Mononuclear cell (primary cell): ENCODE measurements around the gene PRIM2. TPM values are rescaled to one million over a fixed set of nuclear protein-coding genes. Genes with fewer than 3 reads are reported as not detected.
"Not testable (repeated sequence)": the region's sequence is repeated elsewhere in the genome, so short reads cannot be mapped to it uniquely, and the experiment has no call there.

Experiments
- H3K27me3 ChIP-seq: 2 replicates; pipeline ENCODE4 v1.6.0; 2011; ENCODE audit warnings: low read length, control low read depth; ENCODE audit not compliant: insufficient read depth
- H3K4me1 ChIP-seq: 2 replicates; pipeline ENCODE4 v1.5.1; 2011; ENCODE audit warnings: mild to moderate bottlenecking, low read length, control low read depth; ENCODE audit not compliant: insufficient read depth
- H3K4me3 ChIP-seq: 2 replicates; pipeline ENCODE4 v1.5.1; 2011; ENCODE audit warnings: mild to moderate bottlenecking, low read length, moderate library complexity
- H3K9me3 ChIP-seq: 2 replicates; pipeline ENCODE4 v1.5.1; 2011; ENCODE audit warnings: low read depth, mild to moderate bottlenecking, control low read depth, low read length
- total RNA-seq: library from RNA; depleted of rRNA; stranded (reverse); fragments of >200 nt; gene quantifications from one replicate; pipeline ENCODE4 v1.2.3, GENCODE V29; 2012

The PRIM2 gene
- total RNA-seq, 1 donor: 11.3 TPM

DNA sequence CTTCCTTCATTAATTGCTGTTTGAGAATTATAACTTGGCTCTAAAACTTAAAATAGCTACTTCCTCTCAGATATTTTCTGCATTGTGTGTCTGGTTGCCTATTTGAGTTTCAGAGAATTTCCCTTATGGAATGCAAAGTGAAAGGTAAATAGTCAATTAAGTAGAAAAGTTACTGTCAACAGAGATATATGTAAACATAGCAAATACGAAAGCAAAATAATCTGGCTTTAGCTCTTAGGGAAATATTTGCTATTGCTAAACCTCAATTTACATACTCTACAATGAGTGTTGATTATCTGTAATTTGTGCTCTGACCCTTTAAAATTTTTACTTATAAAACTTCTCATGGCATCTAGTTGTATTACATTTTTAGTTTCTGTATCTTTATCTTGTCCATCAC lies 54.3 kb downstream of the PRIM2 start:
- not testable (repeated sequence) for H3K9me3 ChIP-seq

DNA sequence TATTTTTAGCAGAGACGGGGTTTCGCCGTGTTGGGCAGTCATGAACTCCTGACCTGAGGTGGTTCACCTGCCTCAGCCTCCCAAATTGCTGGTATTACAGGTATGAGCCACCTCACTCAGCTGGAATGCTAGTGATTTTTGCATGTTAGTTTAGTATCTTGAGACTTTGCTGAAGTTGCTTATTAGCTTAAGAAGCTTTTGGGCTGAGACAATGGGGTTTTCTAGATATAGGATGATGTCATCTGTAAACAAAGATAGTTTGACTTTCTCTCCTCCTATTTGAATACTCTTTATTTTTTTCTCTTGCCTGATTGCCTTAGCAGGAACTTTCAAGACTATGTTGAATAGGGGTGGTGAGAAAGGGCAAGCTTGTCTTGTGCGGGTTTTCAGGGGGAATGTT lies 57.3 kb downstream of the PRIM2 start:
- not testable (repeated sequence) for H3K4me3 ChIP-seq, H3K9me3 ChIP-seq, H3K4me1 ChIP-seq, H3K27me3 ChIP-seq

More for the DNA sequence above, 54.3 kb downstream of the PRIM2 start:
- not testable (repeated sequence) for H3K27me3 ChIP-seq, H3K4me3 ChIP-seq, H3K4me1 ChIP-seq

- H3K27me3 ChIP-seq, H3K4me3 ChIP-seq, H3K9me3 ChIP-seq, H3K4me1 ChIP-seq: not testable (repeated sequence)
Observed at GRCh38 chr6:57376083-57376482, 58.7 kb downstream of the PRIM2 start.

DNA sequence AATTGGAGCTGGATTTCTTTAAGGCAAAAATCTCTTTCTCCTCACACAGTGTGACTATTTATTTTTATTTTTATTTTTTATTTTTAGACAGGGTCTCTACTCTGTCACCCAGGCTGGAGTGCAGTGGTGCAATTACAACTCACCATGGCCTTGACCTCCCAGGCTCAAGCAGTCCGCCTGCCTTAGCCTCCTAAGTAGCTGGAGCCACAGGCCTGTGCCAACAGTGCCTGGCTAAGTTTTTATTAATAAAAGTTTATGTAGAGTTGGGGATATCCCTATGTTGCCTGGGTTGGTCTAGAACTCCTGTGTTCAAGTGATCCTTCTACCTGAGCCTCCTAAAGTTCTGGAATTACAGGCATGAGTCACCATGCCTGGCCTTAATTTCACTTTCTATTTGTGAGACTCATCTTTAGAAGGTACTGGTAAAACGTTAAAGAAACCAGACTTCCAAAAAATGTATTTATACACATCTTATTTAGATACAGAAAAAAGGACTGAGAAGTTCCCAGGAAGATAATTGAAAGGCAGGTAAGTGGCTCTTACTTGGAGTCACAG lies 71.7 kb downstream of the PRIM2 start:
- H3K4me1 ChIP-seq, H3K4me3 ChIP-seq, H3K27me3 ChIP-seq, H3K9me3 ChIP-seq: not testable (repeated sequence)

DNA sequence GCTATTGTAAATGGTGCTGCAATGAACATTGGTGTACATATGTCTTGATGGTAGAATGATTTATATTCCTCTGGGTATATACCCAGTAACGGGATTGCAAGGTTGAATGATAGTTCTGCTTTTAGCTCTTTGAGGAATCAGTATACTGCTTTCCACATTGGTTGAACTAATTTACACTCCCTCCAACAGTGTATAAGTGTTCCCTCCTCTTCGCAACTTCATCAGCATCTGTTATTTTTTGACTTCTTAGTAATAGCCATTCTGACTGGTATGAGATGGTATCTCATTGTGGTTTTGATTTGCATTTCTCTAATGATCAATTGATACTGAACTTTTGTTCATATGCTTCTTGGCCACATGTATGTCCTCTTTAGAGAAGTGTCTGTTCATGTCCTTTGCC lies 73.4 kb downstream of the PRIM2 start:
- not testable (repeated sequence) for H3K27me3 ChIP-seq, H3K4me3 ChIP-seq, H3K4me1 ChIP-seq, H3K9me3 ChIP-seq

DNA sequence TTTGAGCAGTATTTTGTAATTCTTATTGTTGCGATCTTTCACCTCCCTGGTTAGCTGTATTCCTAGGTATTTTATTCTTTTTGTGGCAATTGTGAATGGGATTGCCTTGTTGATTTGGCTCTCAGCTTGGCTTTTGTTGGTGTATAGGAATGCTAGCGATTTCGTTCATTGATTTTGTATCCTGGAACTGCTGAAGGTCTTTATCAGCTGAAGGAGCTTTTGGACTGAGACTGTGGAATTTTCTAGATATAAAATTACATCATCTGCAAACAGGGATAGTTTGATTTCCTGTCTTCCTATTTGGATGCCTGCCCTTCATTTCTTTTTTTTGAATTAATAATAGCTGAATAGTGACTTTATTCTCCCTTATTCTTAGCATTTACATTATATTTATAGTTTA lies 74.6 kb downstream of the PRIM2 start:
- H3K9me3 ChIP-seq: peaks cover 10% of the 10 kb centered on the region
- H3K4me1 ChIP-seq, H3K27me3 ChIP-seq, H3K4me3 ChIP-seq: not testable (repeated sequence)

- not testable (repeated sequence) for H3K9me3 ChIP-seq, H3K27me3 ChIP-seq, H3K4me1 ChIP-seq, H3K4me3 ChIP-seq
Observed at GRCh38 chr6:57419341-57419740, 101.9 kb downstream of the PRIM2 start.

DNA sequence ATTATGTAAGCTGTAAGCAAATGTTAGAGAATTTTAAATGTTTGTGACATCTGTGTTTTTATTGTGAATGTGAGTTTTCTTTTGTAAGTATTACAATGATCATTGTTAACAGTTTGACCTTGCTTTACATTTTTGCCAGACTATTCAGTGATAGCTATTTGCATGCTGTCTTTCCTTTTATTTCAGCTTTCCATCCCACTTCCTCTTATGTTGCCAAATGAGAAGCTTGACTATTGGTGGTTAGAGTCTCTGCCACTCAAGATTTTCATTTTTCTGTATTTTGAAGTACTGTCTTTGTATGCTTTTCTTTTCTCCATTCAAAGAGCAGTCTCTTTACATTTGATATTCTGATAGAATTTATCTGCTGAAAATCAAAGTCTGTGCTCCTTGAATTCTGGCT lies 104.1 kb downstream of the PRIM2 start:
- H3K4me1 ChIP-seq: no peaks in the 10 kb centered on the region
- H3K27me3 ChIP-seq: no peaks in the 10 kb centered on the region

DNA sequence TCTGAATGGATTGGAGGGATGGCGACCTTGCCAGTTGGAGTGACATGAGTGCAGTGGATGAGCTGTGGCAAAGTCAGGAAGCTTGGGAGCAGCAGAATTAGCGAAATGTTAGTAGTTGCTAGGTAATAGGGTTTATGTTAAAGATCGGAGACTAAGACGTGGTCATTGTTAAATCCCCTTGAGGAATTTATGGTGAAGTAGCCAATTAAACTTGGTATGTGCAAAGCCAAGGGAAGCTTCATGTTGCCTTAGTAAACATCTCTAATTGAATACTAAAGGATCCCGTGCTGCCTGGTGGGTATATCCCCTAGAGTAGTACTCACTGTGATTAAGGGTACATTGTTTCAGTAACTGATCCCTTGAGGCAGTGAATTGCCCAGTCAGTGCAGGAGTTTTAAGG lies 106.0 kb downstream of the PRIM2 start:
- H3K4me3 ChIP-seq: no peak overlapping the region
- H3K4me1 ChIP-seq: no peaks in the 10 kb centered on the region
- no peaks in the 10 kb centered on the region for H3K27me3 ChIP-seq
- H3K9me3 ChIP-seq: no peaks in the 10 kb centered on the region

More for the DNA sequence above, 104.1 kb downstream of the PRIM2 start:
- H3K4me3 ChIP-seq: no peak overlapping the region
- H3K9me3 ChIP-seq: no peaks in the 10 kb centered on the region

DNA sequence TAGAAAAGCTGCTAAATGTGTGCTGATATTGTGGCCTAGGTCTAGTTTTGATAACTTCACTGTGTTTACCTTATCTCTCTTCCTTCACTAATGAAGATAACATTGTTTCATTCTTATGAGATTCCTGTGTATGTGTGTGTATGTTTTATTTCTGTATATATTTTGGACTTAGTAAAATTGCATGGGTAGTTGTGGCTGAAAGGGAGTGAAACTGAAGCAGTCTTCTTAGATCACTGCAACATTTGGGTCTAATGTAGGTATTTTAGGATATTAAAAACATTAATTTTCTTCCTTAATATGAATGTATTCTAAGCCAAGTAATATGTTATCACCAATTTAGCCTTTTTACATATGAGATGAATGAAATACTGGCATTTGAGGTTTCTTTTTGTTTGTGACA lies 114.3 kb downstream of the PRIM2 start:
- H3K27me3 ChIP-seq, H3K9me3 ChIP-seq, H3K4me3 ChIP-seq: not testable (repeated sequence)
- peaks cover 12% of the 10 kb centered on the region for H3K4me1 ChIP-seq

- H3K9me3 ChIP-seq: no peaks in the 10 kb centered on the region
- H3K4me1 ChIP-seq: peaks cover 12% of the 10 kb centered on the region
- H3K4me3 ChIP-seq: no peak overlapping the region
- H3K27me3 ChIP-seq: no peaks in the 10 kb centered on the region
Observed at GRCh38 chr6:57432157-57432556, 114.7 kb downstream of the PRIM2 start.

DNA sequence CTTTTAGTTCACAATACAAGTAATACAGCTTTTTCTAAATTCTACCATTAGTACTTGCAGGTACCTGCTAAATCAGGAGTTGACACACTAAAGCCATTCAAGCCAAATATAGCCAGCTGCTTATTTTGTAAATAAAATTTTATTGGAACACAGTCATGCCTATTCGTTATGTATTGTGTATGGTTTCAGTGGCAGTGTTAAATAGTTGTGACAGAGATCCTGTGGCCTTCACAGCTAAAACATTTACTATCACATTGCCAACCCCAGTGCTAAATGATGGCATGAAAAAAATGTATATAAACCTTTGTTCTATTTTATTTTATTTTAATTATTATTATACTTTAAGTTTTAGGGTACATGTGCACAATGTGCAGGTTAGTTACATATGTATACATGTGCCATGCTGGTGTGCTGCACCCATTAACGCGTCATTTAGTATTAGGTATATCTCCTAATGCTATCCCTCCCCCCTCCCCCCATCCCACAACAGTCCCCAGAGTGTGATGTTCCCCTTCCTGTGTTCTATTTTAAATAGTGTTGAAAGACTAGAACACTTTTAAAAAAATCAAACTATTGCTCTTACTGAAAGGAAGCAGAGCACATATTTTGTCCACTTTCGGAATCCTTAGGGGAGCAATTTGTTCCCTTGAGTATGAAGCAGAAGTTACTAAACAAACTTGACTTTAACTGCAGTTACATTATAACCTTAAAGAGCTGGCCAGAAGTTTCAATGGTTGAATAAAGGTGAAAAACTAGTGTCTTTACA lies 115.7 kb downstream of the PRIM2 start:
- no peak overlapping the region for H3K4me3 ChIP-seq
- peaks cover 12% of the 10 kb centered on the region for H3K4me1 ChIP-seq
- no peaks in the 10 kb centered on the region for H3K27me3 ChIP-seq
- H3K9me3 ChIP-seq: no peaks in the 10 kb centered on the region

DNA sequence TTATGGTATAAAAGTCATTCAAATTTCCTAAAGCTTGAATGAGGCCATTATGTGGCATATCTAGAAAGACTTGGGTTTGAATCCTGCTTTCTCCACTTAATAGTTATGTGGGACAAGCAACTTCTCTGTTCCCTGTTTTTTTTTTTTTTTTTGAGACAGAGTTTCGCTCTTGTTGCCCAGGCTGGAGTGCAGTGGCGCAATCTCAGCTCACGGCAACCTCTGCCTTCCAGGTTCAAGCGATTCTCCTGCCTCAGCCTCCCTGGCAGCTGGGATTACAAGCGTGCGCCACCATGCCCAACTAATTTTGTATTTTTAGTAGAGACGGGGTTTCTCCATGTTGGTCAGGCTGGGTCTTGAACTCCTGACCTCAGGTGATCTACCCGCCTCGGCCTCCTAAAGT lies 116.4 kb downstream of the PRIM2 start:
- H3K9me3 ChIP-seq, H3K27me3 ChIP-seq, H3K4me3 ChIP-seq: not testable (repeated sequence)
- peaks cover 12% of the 10 kb centered on the region for H3K4me1 ChIP-seq

GRCh38 chr6:57434944-57435343 lies 117.5 kb downstream of the PRIM2 start:
- no peaks in the 10 kb centered on the region for H3K9me3 ChIP-seq
- H3K4me3 ChIP-seq: no peak overlapping the region
- H3K4me1 ChIP-seq: peaks cover 12% of the 10 kb centered on the region
- no peaks in the 10 kb centered on the region for H3K27me3 ChIP-seq

- peaks cover 12% of the 10 kb centered on the region for H3K4me1 ChIP-seq
- no peaks in the 10 kb centered on the region for H3K9me3 ChIP-seq
- no peak overlapping the region for H3K4me3 ChIP-seq
- H3K27me3 ChIP-seq: no peaks in the 10 kb centered on the region
Observed at GRCh38 chr6:57435475-57436160, 118.2 kb downstream of the PRIM2 start.

DNA sequence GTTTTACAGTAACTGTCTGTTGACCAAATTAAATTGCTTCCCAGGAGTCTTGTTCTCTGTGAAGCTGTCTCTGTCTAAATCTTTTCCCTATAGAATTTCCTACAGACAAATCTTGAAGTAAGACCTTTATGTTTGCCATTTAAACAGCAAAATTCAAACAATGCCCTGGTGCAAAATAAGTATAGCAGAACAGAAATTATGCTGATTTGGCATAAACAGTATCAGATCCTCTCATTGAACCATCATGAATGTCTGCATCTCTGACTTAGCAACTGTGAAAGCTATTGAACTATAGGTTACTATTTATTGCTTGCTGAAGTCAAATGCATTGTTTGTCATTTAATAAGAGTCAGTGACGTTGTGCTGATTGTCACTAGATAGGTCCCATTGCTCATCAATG lies 123.3 kb downstream of the PRIM2 start:
- H3K9me3 ChIP-seq, H3K4me1 ChIP-seq, H3K4me3 ChIP-seq, H3K27me3 ChIP-seq: not testable (repeated sequence)
